ENCODE measurements around the gene LCP1.

Gene LCP1

DNA sequence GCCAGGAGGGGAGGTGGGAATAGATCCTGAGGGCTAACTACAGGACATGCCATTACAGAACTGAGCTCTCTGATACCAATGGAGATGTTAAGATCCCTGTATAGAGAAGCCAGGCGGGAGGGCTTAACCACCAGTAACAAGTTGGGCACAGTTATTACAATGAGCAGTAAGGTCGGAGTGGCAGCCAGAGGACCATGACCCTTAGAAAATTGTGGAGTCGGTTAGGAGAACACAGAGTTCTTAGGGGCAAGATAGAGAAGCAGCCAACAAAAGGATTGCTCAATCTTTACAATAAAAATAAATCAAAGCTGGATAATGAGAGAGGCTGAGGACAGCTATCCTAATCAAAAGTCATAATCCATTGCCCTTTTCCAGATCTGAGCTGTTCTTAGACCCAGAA lies 87.5 kb downstream of the LCP1 start:
- no peak for DNase-seq

DNA sequence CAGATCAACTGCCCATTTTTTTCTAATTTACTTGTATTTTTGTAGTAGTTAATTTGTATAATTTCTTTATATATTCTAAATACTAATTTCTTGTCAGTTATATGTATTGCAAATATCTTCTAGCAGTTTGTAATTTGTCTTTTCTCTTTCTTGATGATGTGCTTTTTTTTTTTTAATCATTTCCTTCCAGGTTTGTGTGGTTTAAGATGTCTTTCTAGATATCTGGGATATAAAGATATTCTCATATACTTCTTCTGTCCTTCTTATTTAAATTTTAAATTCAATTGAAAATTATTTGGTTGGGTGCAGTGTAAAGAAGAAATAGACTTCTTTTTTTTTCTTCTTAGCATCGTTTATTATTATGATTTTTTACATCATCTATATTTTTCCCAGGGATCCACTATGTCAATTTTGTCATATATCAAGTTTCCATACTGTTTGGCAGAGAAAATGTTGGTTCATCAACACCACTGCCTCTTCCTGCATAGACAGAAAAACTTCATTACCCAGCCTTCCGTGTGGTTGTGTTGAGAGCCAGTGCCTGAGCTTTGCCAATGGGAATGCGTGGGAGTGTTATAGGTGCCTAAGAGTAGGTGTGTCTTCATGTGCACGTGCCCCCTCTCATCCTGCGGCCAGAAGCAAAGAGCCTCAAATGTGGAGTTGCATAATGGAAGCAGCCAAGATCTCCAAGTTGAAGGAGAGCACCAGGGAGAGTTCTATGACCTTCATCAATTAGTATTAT lies 93.0 kb downstream of the LCP1 start:
- DNase-seq = no peak

DNA sequence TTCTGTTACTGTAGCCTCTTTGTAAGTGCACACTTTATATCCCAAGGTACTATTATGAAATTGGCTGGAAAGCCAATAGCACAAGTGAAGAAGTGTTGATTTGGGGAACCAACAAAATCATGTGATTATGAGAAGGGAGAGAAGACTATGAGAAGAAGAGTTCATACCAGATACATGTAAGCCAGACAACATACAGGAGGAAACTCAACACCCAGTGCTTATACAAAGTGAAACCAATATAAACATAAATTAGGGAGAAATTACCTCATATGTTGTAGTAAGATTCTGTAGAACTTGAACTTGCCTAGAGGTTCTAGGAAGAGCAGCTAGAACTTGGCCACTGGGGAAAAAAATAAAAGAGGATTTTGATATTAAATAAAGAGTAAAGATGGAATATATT lies 94.5 kb downstream of the LCP1 start:
- DNase-seq = no peak

DNA sequence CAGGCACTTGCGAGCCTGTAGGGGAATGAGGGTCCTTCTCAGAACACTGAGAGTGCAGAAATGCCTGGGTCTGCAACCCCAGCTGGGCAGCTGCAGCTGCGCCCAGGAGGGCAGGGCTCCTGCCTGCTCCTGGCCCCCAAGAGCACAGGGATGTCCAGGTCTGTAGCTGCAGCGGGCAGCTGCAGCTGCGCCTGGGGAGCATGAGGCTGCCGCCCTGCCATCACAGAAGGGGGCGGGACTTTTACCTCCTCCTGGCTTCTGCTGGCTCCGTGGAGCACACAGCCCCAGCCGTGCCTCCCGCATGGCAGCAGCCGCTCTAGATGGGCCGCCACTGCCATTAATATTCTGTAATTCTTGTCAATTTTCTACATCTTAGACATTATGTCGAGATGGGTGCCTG lies 95.0 kb downstream of the LCP1 start:
- no peak for DNase-seq

DNA sequence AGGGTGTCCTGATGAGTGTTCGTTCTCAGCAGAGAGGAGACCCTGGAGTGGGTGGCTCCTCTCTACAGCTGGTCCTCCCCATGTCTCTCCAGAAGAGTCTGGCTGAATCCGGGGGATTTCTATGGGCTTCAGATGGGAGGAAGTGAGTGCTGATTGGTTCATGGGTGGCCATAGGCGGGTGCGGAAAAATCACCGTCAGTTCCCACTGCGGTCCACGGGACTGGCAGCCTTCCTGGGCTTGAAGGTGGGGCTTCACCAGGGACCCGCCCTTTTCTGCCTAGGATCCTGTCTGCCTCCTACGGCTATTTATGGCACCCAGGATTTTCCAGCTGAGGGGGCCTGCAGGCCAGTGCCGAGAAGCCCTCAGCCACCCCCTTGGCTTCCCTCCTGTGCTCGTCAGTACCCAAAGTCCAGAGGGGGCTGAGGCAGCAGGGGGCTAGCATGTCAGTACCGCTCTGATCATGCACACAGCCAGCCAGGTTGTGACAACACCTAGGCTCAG lies 95.5 kb downstream of the LCP1 start:
- no peak for DNase-seq

DNA sequence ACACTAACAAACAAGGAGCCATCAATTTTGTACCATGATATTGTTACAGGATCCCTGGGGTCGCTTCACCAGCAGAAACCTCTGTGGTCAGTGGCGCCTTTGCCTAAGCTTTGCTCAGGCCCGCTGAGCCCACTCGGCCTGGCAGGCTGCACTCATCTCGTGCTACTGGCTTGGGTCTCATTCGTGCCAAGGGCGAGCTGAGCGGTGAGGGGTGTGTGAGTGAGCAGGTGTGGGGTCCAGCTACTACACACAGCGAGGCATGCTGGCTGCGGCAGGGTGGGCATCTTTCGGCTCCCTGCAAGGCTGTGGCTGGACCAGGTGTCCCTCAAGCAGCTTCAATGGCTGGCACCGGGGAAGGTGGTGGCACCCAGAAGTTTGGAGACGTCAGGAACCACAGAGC lies 96.2 kb downstream of the LCP1 start:
- no peak for DNase-seq

DNA sequence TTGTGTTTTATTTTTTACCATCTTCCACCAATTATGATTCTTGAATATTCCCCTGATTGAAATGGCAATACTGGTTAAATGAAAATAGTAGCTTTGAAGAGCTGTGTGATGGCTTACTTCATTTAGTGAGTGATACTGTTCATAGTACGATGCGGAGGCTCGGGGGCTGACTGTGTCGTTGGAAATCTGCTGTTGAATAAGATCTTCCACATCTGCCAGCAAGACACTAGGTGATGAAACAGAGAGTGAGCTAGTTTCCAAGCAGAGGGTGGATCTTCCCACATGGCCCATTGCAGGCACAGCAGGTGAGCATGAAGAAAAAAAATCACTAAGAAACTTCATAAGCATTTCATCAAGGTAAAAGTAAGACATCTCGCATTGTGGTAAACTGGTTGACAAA lies 99.7 kb downstream of the LCP1 start:
- no peak for DNase-seq

DNA sequence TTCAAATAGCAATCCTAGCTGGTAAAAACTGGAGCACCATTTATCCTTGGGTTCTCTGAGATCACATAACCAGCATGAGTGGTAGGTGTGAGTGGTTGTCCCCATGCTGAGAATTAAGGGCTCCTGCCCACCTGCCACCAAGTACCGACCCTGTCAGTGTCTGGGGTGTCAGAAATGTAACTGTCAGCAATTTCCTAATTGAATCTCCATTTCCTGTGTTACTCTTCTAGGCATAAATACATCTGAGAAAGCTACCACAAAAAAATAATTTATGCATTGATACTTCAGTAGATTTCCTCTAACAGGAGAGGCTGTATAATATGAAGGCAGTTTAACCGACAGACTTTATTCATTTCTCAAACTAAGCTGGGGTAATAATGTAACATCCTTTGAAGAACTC lies 102.2 kb downstream of the LCP1 start:
- no peak for DNase-seq

DNA sequence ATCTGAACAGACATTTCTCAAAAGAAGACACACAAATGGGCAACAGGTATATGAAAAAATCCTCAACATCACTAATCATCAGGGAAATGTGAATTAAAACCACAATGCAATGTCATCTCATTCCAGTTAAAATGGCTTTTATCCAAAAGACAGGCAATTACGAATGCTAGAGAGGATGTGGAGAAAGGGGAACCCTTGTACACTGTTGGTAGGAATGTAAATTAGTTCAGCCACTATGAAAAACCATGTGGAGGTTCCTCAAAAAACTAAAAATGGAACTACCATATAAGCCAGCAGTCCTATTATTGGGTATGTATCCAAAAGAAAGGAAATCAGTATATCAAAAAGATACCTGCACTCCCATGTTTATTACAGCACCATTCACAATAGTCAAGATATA lies 104.7 kb downstream of the LCP1 start:
- no peak for DNase-seq

DNA sequence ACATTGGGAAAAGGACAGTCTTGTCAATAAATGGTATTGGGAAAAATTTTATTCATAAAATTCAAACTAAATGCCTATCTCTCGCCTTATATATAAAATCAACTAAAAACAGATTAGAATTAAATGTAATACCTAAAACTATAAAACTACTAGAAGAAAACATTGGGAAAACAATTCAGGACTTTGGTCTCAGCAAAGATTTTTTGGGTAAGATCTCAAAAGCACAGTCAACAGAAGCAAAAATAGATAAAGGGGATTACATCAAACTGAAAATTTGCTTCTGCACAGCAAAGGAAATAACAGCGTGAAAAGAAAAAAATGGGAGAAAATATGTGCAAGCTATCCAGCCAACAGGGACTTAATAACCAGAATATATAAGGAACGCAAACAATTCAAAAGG lies 105.2 kb downstream of the LCP1 start:
- no peak for DNase-seq
